Kidney (tissue), 14 donors: ENCODE results near the gene PAGR1. TPM values are rescaled to one million over a fixed set of nuclear protein-coding genes. Genes with fewer than 3 reads are reported as not detected.
"Not testable (repeated sequence)": the region's sequence is repeated elsewhere in the genome, so short reads cannot be mapped to it uniquely, and the experiment has no call there.

Source experiments
- DNase-seq, 5 donors: peaks; one replicate each; pipeline ENCODE4 v3.0.0-alpha.2; 2013 to 2020
- FAIRE-seq: peaks from 2 replicates; lab custom pipeline; 2012; peaks lifted over from hg19 to GRCh38; lab: Jason Lieb, UNC
- H3K27ac ChIP-seq, 2 donors: one replicate each; pipeline ENCODE4 v1.7.0; 2013; ENCODE audit warnings: low read depth in 2 of 2, low read length in 2 of 2, inconsistent platforms in 1 of 2
- H3K27me3 ChIP-seq: one replicate; pipeline ENCODE4 v1.7.1; 2013; ENCODE audit warnings: low read length, inconsistent platforms; ENCODE audit not compliant: control insufficient read depth, insufficient read depth
- H3K36me3 ChIP-seq, 3 donors: one replicate each; pipeline versions ENCODE4 v1.7.0 to v1.7.1; 2013; ENCODE audit warnings: low read length in 3 of 3, control low read depth in 1 of 3, inconsistent platforms in 1 of 3; ENCODE audit not compliant: insufficient read depth in 3 of 3, control insufficient read depth in 2 of 3
- H3K4me1 ChIP-seq, 3 donors: one replicate each; pipeline versions ENCODE4 v1.7.0 to v1.7.1; 2013; ENCODE audit warnings: low read length in 3 of 3, inconsistent platforms in 1 of 3, low read depth in 1 of 3; ENCODE audit not compliant: control insufficient read depth in 2 of 3, insufficient read depth in 2 of 3
- H3K4me3 ChIP-seq, 3 donors: one replicate each; pipeline versions ENCODE4 v1.7.0 to v1.8.1; 2013; ENCODE audit warnings: low read length in 3 of 3, control low read depth in 1 of 3, inconsistent platforms in 1 of 3
- H3K9ac ChIP-seq, 3 donors: one replicate each; pipeline versions ENCODE4 v1.7.0 to v1.7.1; 2013; ENCODE audit warnings: low read length in 3 of 3, control low read depth in 1 of 3, inconsistent platforms in 1 of 3
- H3K9me3 ChIP-seq, 3 donors: one replicate each; pipeline versions ENCODE4 v1.7.0 to v1.7.1; 2013; ENCODE audit warnings: low read length in 3 of 3, control low read depth in 1 of 3, inconsistent platforms in 1 of 3; ENCODE audit not compliant: control insufficient read depth in 2 of 3, insufficient read depth in 1 of 3
- CTCF ChIP-seq: IDR thresholded peaks from 3 replicates; pipeline ENCODE4 v1.5.1; 2012; ENCODE audit warnings: mild to moderate bottlenecking, moderate library complexity, borderline replicate concordance; ENCODE audit not compliant: insufficient read depth; ENCODE audit errors: extremely low read depth
- intact Hi-C: fragments of 100-400 bp; cut with DNase I; formaldehyde crosslinking; loops from one replicate; pipeline ENCODE4 v1.11.1; 2022
- polyA plus RNA-seq: library from polyadenylated mRNA; stranded (reverse); fragments of 350-450 nt; fragmentation: Illumina TruSeq; extraction: RNeasy Lipid Tissue Mini Kit (QIAGEN cat#74804); gene quantifications from one replicate; pipeline ENCODE4 v1.2.3, GENCODE V29; 2014; ENCODE audit warnings: low read depth, low replicate concordance; ENCODE audit not compliant: insufficient read depth
- total RNA-seq: library from RNA; stranded (reverse); fragmentation: NEBNext Ultra II Directional; extraction: Animal tissue kit (Norgen Biotek cat#: 25700); gene quantifications from one replicate; pipeline ENCODE4 v1.2.1, GENCODE V29; 2021
- donor health status: control.
- donor health status: control.
- donor health status: control.
- donor health status: control.
- donor health status: control.
- donor health status: DM: yes; HTN: yes; CAD: no.
- donor health status: Normal renal cell carcinoma (clear cell type).

The PAGR1 gene
- total and polyA plus RNA-seq, 2 donors from 2014 or later, result 23.5 to 30.0 TPM

- no peak for FAIRE-seq
- no peak overlapping the region for H3K27ac ChIP-seq
- intact Hi-C loops, result no loop called here
These were observed 46.4 kb upstream of the PAGR1 start for GRCh38 chr16:29769507-29769906.

GRCh38 chr16:29770250-29770929 is 45.6 kb upstream of the PAGR1 start:
- FAIRE-seq (no peak), DNase-seq (no peak)
- intact Hi-C loops, result no loop called here
- Histone ChIP-seq H3K27ac (no peak overlapping the region), H3K9ac (no peak overlapping the region), H3K27me3 (no peaks in the 10 kb centered on the region), H3K36me3 (no peaks in the 10 kb centered on the region), H3K9me3 (no peaks in the 10 kb centered on the region), H3K4me3 (no peak overlapping the region), H3K4me1 (no peaks in the 10 kb centered on the region)
- TF ChIP-seq CTCF, result no peak

More at GRCh38 chr16:29769507-29769906, 46.4 kb upstream of the PAGR1 start:
- Histone ChIP-seq H3K36me3 (no peaks in the 10 kb centered on the region), H3K27me3 (no peaks in the 10 kb centered on the region), H3K4me1 (no peaks in the 10 kb centered on the region), H3K4me3 (no peak overlapping the region), H3K9me3 (no peaks in the 10 kb centered on the region), H3K9ac (no peak overlapping the region)
- no peak for TF ChIP-seq CTCF
- no peak for DNase-seq

- FAIRE-seq, H3K9ac ChIP-seq, H3K36me3 ChIP-seq, H3K27me3 ChIP-seq, H3K9me3 ChIP-seq, H3K4me1 ChIP-seq, H3K4me3 ChIP-seq, DNase-seq, intact Hi-C loops, H3K27ac ChIP-seq: not testable (repeated sequence)
These were observed 43.6 kb upstream of the PAGR1 start for GRCh38 chr16:29772330-29772729.

- FAIRE-seq (no peak), DNase-seq (no peak)
- no peaks in the 10 kb centered on the region for H3K36me3 ChIP-seq
- intact Hi-C loops, result no loop called here
- no peak overlapping the region for H3K4me3 ChIP-seq
- no peak overlapping the region for H3K9ac ChIP-seq
- no peak for TF ChIP-seq CTCF
- no peaks in the 10 kb centered on the region for H3K27me3 ChIP-seq
- no peaks in the 10 kb centered on the region for H3K9me3 ChIP-seq
- no peaks in the 10 kb centered on the region for H3K4me1 ChIP-seq
- H3K27ac ChIP-seq, result no peak overlapping the region
These were observed 41.2 kb upstream of the PAGR1 start for GRCh38 chr16:29774730-29775129.
